ENCODE measurements around the gene TXNL4B.
"Not testable (repeated sequence)": the region's sequence is repeated elsewhere in the genome, so short reads cannot be mapped to it uniquely, and the experiment has no call there.

Gene TXNL4B

DNA sequence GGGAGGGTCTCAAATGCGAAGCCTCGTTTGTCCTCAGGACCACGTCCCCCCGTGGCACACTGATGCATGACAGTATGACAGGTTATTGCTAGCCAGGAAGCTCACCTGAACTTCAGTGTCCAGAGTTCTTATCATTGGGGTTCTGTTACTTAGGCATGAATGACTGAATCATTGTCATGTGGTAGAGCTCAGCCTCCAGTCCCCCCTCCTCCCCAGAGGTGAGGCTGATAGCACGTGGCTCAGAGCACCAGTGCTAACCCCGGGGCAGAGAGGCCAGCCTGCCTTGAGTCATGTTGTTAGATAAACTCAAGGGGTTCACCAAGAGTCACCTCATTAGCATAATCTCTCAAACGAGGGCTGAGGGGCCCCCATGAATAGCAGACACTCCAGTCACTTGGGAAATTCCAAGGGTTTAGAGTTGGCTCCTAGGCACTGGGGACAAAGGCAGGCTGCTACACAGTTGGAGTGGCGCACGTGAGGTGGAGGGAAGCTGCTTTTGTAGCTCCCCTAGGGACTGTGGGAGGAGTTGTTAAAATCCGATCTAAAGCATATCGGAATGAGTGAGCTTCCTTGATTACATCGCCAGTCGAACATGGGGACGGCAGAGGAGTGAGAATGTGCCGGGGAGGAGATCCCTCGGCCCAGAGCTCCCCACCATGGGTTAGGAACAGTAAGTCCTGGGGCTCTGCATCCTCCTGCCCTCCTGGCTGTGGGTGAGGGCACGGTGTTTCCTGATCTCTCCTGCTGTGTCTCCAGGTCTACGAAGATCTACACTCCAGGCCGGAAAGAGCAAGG, 18.4 kb upstream of the TXNL4B start:
- no peak for DNase-seq

GRCh38 chr16:72110662-72111615, 17.5 kb upstream of the TXNL4B start:
- DNase-seq = no peak

DNA sequence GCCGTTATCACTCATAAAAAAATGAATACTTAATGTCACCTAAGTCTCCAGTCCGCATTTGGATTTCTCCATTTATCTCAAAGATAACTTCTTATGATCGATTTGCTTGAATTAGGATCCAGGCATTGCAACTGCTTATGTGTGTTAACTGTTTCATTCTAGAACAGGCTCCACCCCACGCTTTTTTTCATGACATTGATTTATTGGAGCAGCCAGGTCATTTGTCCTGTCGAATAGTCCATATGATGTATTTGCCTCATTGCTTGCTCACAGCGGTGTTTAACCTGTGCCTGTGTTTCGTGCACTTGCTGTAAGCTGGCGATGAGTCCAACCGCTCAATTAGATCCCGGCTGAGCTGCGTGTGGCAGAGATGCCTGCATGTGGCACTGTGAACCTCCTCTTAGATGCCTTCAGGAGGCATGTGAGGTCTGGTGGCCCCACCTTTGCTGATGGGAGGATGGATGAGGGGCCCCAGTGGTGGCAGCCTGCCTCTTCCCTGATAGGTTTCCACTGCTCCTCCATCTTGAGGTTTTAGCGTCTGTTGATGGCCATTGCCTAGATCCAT, 16.6 kb upstream of the TXNL4B start:
- DNase-seq = no peak

- no peak for DNase-seq
Measured at GRCh38 chr16:72109300-72109699, 15.9 kb upstream of the TXNL4B start.

DNA sequence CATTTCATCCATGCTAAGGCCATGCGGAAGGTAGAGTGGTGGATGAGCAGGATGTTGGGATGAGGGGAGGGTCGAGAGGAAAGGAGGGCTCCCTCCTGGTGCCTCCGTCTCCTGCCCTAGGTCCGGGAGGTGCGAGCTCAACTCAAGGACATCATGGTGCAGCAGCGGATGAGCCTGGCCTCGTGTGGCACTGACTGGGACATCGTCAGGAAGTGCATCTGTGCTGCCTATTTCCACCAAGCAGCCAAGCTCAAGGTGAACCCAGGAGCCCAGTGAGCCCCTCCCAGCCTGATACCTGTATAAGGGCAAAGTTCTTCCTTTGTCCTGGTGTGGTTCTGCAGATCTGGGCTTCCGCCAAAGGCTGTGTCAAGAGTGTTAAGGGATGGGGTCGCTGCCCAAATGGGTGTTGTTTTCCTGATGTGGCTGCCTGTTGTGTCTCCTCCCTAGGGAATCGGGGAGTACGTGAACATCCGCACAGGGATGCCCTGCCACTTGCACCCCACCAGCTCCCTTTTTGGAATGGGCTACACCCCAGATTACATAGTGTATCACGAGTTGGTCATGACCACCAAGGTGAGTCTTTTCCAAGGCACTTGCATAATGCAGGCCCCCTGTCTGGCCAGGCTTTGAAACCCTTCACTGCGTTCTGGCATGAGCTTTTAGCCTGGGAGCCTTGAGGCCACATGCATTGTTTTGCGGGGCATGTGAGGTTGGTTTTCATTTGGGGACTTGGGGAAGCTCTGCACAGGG, 15.1 kb upstream of the TXNL4B start:
- no peak for DNase-seq

GRCh38 chr16:72107371-72107770, 14.0 kb upstream of the TXNL4B start:
- no peak for DNase-seq

DNA sequence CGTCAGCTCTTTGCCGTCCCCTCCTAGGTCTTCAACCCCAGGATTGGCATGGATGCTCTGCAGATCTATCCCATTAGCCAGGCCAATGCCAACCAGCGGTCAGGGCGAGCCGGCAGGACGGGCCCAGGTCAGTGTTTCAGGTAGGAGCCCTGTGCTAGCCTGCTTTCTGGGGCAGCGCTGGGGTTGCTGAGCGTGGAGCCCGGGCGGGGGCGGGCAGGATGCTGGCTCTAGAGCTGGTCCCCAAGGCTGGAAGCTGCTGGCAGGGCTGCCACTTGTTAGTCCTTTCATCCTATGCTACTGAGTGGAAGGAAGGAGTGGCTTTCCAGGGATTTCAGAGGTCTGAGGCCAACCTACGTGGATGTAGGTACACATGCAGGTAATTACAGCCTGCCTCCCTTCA, 12.6 kb upstream of the TXNL4B start:
- DNase-seq = no peak

GRCh38 chr16:72104905-72105304, 11.5 kb upstream of the TXNL4B start:
- DNase-seq = no peak

DNA sequence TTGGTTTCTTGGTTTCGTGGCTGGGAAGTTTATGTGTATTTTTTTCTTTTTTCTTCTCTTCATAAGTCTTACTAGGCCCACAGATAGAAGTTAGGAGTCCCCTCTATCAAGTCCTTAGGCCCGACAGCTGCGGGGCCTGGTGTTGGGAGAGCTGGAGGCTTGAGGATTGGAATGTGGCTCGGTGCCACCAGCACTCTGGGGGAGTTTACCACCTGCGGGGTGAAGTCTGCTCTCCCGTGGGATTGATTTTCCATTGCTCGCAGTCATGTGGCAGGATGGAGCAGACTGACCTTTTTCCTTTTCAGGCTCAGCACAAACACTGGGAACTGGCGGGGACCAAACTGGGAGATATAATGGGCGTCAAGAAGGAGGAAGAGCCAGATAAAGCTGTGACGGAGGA, 7.8 kb upstream of the TXNL4B start:
- DNase-seq = no peak

GRCh38 chr16:72099377-72099818, 6.0 kb upstream of the TXNL4B start:
- peak; percentile 30 for DNase-seq

GRCh38 chr16:72098936-72099335, 5.5 kb upstream of the TXNL4B start:
- no peak for DNase-seq

DNA sequence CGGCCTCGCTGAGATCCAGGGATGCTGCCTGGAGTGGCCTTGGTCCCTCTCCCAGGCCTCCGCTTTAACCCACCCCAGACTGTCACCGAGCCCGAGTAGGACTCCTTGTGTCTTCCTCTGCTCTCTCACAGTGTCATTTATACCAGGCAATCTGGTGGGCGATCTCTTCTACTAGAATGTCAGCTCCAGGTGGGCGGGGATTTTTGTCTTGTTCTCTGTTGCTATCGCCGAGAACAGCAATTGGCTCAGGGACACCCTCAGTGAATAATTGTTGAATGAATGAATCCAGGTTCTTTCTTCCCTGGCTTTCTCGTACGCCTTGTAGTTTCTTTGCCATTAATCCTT, 818 bp upstream of the TXNL4B start:
- DNase-seq = no peak

- DNase-seq = peak; percentile 33
Measured at GRCh38 chr16:72092832-72093447, 480 bp downstream of the TXNL4B start.

GRCh38 chr16:72091217-72091616, 2.2 kb downstream of the TXNL4B start:
- DNase-seq = no peak

DNA sequence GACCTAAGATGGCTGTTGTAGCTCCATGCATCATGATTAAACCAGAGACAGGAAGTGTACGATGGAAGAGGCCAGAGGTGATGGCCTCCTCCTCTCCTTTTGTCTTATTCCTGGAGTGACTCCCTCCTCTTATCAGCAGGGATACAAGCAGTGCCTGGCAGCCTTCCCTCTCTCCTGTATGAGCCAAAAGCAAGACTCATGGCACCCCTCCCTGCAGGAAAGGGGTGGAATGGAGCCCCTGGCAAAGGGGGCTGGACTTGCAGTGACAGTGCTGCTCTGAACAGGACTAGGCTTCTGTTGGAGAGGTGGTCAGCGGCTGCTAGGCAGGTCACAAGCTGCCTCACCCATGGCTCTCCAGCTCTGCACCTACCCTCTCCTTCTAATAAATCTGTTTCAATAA, 8.4 kb downstream of the TXNL4B start:
- DNase-seq = no peak

DNA sequence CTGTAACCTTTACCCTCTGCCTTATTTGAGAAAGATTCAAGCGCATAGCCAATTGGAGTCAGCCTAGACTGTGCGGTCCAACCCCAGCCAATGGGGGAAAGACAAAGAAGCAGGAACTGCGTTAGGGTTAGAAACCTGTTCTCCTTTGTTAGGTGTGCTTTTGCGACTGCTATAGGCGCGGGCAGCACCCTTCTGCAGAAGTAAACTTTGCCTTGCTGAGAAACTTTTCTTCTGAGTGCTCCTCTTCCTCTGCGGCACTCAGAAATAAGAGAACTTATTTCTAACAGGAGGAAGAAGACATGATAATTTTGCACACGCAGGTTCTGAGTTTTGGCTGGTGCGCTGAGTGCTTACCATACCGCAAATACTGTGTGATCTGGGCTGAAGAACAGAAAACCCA, 9.0 kb downstream of the TXNL4B start:
- no peak for DNase-seq

DNA sequence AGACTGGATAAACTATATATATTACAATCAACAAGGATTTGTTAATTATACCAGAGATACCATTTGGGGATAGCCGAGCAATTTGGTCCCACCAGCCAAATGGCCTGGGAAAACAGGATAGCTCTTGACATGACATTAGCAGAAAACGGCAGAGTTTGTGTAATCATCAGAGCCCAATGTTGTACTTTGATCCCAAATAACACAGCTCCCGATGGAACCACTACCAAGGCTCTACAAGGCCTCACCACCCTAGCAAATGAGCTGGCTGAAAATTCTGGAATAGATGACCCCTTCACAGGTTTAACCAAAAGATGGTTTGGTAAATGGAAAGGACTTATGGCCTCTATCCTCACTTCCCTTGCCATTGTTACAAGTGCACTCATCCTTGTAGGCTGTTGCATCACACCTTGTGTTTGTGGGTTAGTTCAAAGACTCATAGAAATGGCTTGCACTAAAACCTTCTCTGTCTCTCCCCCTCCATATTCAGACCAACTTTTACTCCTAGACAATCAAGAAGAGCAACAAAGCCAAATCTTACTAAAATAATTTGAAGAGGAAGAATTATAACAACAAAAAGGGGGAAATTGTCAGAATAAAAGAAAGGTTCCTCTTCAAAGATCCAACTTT, 9.5 kb downstream of the TXNL4B start:
- DNase-seq = no peak

DNA sequence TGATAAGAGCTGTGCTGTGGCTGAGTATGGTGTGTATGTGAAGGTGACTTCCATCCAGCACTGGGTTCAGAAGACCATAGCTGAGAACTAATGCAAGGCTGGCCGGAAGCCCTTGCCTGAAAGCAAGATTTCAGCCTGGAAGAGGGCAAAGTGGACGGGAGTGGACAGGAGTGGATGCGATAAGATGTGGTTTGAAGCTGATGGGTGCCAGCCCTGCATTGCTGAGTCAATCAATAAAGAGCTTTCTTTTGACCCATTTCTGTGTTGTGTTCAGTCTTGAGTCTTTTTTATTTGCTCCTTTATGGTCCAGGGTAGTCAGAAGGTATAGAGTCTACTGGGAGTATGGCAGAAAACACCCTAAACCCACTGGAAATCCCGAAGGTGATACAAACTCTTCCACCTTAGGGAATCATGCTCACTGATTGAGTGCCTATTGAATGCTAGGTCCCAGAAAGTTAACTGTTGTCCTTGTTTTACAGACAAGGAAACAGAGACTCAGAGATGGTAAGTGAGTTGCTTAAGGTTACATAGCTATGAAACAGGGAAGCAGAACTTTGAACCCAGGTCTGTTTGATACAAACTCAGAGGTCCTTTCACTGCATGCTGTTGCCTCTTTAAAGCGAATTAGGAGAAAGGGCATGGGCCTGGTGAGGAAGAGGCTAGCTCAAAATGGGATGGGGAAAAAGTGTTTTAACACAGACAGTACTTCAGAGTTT, 16.3 kb downstream of the TXNL4B start:
- not testable (repeated sequence) for DNase-seq

GRCh38 chr16:72075067-72075466, 18.4 kb downstream of the TXNL4B start:
- DNase-seq = not testable (repeated sequence)

GRCh38 chr16:72073560-72074230, 19.7 kb downstream of the TXNL4B start:
- DNase-seq = no peak

Measured in NCI-H69 (cell line).